Left lobe of liver (tissue), 2 donors: ENCODE data around the gene UGT1A6. TPM values are rescaled to one million over a fixed set of nuclear protein-coding genes. Genes with fewer than 3 reads are reported as not detected.
"Not testable (repeated sequence)": the region's sequence is repeated elsewhere in the genome, so short reads cannot be mapped to it uniquely, and the experiment has no call there.

Experiments used
- ATAC-seq: fragments of 200-7000 bp; cut with Tn5 transposase; one replicate; pipeline ENCODE4 v1.9.1; 2020; ENCODE audit warnings: mild to moderate bottlenecking, moderate library complexity
- DNase-seq: peaks from one replicate; pipeline ENCODE4 v3.0.0-alpha.2; 2020; ENCODE audit warnings: low spot score
- total RNA-seq: library from RNA; stranded (reverse); gene quantifications from one replicate; pipeline ENCODE4 v1.2.1, GENCODE V29; 2021
- donor health status: DM: no; HTN: no; CAD: no; lungs with moderate emphysema.
- donor health status: DM: no; HTN: yes; CAD: no.

UGT1A6 gene
- total RNA-seq, 1 donor from 2014 or later, result 181 TPM

DNA sequence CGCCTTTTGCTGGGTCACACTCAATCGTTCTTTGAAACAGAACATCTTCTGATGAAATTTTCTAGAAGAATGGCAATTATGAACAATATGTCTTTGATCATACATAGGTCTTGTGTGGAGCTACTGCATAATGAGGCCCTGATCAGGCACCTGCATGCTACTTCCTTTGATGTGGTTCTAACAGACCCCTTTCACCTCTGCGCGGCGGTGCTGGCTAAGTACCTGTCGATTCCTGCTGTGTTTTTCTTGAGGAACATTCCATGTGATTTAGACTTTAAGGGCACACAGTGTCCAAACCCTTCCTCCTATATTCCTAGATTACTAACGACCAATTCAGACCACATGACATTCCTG, 20.5 kb downstream of the UGT1A6 start:
- ATAC-seq, result no peak
- DNase-seq, result no peak

DNA sequence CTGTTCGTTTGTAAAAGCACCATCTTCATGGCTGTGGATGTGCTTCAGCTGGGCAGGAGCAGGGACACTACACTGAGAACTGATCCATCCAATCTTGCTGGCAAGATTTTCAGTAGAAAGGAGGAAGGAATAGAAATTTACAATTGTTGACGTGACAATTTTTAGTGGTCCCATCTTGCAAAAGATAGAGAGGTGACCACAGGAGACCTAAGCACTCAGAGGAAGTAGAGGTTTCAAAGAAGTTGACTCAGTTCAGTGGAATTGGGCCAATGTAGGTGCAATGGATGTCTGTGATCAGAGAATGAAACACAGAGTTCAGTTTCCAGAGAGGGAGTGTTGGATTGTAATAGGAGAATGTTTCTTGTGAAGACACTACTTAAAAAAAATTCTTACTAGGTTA, 21.4 kb downstream of the UGT1A6 start:
- DNase-seq (no peak), ATAC-seq (no peak)

- peak; percentile 88 for DNase-seq
- ATAC-seq, result peak; percentile 85
These were observed 25.9 kb downstream of the UGT1A6 start, which contains the start of gene UGT1A4 for GRCh38 chr2:233718552-233718951. TSS of gene UGT1A4 (plus strand) at chr2:233718736. CDS start at chr2:233718821, 85 bp downstream.

GRCh38 chr2:233728723-233729301, 36.1 kb downstream of the UGT1A6 start, which contains the start of gene UGT1A3:
TSS of gene UGT1A3 (plus strand) at chr2:233729042. CDS start at chr2:233729127, 85 bp downstream.
- ATAC-seq, result peak; percentile 82
- peak; percentile 67 for DNase-seq

DNA sequence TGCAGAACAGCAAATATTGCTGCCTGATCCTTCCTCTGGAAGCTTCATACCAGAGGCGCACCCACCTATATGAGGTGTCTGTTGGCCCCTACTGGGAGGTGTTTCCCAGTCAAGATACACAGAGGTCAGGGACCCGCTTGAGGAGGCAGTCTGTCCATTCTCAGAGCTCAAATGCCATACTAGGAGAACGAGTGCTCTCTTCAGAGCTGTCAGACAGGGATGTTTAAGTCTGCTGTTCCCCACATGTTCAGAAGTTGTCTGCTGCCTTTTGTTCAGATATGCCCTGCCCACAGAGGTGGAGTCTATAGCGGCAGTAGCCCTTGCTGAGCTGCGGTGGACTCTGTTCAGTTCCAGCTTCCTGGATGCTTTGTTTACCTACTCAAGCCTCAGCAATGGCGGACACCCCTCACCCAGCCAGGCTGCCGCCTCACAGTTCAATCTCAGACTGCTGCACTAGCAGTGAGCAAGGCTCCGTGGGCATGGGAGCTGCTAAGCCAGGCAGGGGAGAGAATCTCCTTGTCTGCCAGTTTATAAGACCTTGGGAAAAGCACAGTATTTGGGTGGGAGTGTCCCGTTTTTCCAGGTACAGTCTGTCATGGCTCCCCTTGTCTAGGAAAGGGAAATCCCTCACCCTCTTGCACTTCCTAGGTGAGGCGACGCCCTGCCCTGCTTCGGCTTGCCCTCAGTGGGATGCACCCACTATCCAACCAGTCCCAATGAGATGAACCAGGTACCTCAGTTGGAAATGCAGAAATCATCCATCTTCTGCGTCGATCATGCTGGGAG, 44.4 kb downstream of the UGT1A6 start:
- not testable (repeated sequence) for DNase-seq
- ATAC-seq, result peak; percentile 72

GRCh38 chr2:233740870-233741269, 48.2 kb downstream of the UGT1A6 start:
- ATAC-seq, result no peak
- no peak for DNase-seq

DNA sequence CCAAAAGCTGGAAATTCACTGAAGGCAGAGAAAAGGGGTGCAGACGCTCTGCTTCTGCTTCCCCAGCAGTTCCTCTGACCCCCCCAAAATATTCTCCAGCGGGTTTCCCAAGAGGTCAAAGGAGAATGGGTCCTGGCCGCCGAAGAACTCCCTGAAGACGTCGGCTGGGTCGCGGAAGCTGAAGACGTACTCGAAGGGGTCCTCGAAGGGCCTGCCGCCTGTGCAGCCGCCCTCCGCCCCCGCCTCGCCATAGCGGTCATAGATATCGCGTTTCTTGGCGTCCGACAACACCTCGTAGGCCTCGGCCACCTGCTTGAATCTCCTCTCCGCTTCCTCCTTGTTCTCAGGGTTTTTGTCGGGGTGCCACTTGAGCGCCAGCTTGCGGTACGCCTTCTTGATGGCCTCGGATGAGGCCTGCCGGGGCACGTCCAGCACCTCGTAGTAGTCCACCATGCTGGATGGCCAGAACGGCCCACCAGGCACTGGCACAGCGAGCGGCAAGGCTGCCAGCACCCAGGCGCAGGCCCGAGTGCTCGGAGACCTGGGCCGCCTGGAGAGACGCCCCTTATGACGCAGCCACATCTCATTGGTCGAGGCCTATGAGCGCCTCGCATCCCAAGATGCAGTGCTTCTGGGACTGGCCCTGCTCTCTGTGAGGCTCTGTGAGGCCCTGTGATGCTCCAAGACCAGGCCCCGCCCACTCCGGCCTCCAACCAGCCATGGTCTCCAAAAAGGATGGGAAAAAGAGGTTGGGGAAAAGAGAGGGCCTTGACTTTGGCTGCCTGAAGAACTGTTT, 51.0 kb downstream of the UGT1A6 start:
- ATAC-seq (peak; percentile 3), DNase-seq (no peak)

- DNase-seq (peak; percentile 75), ATAC-seq (peak; percentile 54)
These were observed 52.5 kb downstream of the UGT1A6 start for GRCh38 chr2:233745073-233745755.

- ATAC-seq, DNase-seq: not testable (repeated sequence)
These were observed 53.1 kb downstream of the UGT1A6 start for GRCh38 chr2:233745838-233746237.

- ATAC-seq (peak; percentile 33), DNase-seq (no peak)
These were observed 54.0 kb downstream of the UGT1A6 start for GRCh38 chr2:233746475-233747282.

DNA sequence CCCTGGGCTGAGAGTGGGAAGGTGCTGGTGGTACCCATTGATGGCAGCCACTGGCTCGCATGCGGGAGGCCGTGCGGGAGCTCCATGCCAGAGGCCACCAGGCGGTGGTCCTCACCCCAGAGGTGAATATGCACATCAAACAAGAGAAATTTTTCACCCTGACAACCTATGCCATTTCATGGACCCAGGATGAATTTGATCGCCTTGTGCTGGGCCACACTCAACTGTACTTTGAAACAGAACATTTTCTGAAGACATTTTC, 54.5 kb downstream of the UGT1A6 start:
- DNase-seq, result no peak
- no peak for ATAC-seq

- not testable (repeated sequence) for ATAC-seq, DNase-seq
These were observed 58.0 kb downstream of the UGT1A6 start for GRCh38 chr2:233750689-233751088.

DNA sequence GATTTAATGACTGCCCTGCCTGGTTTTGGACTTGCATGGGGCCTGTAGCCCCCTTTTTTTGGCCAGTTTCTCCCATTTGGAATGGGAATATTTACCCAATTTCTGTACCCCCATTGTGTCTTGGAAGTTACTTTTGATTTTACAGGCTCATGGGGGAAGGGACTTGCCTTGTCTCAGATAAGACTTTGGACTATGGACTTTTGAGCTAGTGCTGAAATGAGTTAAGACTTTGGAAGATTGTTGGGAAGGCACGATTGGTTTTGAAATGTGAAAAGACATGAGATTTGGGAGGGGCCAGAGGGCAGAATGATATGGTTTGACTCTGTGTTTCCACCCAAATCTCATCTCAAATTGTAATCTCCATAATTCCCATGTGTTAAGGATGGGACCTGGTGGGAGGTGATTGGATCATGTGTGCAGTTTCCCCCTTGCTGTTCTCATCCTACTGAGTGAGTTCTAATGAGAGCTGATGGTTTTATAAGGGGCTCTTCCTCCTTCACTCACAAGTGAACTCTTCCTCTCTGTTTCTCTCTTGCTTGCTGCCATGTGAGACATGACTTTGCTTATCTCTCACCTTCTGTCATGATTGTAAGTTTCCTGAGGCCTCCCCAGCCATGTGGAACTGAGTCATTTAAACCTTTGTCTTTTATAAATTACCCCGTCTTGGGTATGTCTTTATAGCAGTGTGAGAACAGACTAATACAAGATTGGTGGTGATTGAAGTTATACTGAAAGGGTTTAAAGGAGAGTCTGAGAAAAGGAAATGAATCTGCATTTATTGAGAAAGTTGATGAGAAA, 58.7 kb downstream of the UGT1A6 start:
- ATAC-seq, DNase-seq: not testable (repeated sequence)

GRCh38 chr2:233754872-233755611, 62.4 kb downstream of the UGT1A6 start:
- ATAC-seq, result peak; percentile 10
- no peak for DNase-seq

GRCh38 chr2:233756429-233757081, 63.9 kb downstream of the UGT1A6 start:
- peak; percentile 54 for ATAC-seq
- peak; percentile 72 for DNase-seq

DNA sequence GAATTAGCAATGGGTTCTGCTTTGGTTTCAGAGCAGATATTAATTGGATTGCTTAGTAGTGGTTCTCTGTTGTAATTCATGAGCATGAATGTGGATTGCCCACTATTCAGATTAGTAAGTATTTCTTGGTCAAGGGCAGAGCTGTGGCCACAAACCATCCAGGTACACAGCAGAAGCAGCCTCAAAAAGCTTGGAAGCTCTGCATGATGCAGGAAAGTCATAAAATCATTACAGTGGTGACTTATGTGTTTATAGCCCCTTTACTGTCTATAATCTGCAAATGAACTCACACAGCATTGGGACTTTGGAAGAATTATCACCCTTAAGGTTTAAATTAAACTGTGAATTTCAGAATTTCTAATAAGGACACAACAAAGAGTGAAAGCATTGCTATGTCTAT, 65.5 kb downstream of the UGT1A6 start:
- no peak for DNase-seq
- ATAC-seq, result no peak

DNA sequence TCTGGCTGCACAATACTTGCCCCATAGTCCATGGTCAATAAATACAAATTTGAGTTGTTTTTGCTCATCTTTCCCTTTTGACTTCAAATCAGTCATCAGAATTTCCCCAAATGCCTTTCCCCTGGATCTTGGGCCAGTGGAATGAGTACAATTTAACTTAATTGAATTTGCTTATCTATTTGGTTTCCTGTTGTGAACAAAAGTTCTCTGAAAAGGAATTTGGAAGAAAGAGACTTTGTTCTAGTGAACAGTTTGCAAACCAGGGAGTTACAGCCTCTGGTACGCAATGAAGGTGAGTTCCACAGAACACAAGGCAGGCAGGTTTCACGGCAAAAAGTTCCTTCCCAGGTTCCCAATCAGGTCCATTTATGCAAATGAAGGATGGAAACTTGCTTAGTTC, 66.2 kb downstream of the UGT1A6 start:
- no peak for ATAC-seq
- no peak for DNase-seq

DNA sequence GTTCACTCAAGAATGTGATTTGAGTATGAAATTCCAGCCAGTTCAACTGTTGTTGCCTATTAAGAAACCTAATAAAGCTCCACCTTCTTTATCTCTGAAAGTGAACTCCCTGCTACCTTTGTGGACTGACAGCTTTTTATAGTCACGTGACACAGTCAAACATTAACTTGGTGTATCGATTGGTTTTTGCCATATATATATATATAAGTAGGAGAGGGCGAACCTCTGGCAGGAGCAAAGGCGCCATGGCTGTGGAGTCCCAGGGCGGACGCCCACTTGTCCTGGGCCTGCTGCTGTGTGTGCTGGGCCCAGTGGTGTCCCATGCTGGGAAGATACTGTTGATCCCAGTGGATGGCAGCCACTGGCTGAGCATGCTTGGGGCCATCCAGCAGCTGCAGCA, 67.4 kb downstream of the UGT1A6 start, which contains the start of gene UGT1A1:
UGT1A1 (plus strand) TSS at position 228 of the 400 bp plus-strand sequence; CDS start at position 246, 18 bp downstream.
- DNase-seq (no peak), ATAC-seq (peak; percentile 26)
